DMS53 treated with DMSO at 0.1 percent for 48 hours (cell line): Measurements from ENCODE around the gene ENPP5.
"Not testable (repeated sequence)": the region's sequence is repeated elsewhere in the genome, so short reads cannot be mapped to it uniquely, and the experiment has no call there.

Experiments
- DNase-seq: peaks from one replicate; lab custom pipeline; 2025; ENCODE audit not compliant: unreplicated experiment; lab: John Stamatoyannopoulos, UW

Gene ENPP5

DNA sequence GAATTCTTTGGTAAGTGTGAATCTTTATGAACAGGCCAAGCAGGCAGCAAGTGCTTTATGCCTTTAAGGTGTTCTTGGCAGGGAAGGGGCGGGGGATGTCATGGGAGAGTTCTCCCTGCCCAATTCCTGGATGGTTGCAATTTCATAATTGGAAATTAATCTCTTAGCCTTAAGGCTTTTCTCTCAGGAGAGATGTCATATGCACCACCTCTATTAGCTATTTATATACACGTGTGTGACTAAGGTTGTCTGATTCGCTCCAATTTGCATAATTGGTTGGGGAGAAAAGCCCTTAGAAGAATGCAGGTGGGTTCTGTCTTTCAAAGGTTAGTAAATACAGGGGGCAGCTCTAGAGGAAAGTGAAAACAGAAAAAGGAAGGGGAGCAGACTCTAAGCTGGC is 5.2 kb upstream of the ENPP5 start:
- no peak for DNase-seq

DNA sequence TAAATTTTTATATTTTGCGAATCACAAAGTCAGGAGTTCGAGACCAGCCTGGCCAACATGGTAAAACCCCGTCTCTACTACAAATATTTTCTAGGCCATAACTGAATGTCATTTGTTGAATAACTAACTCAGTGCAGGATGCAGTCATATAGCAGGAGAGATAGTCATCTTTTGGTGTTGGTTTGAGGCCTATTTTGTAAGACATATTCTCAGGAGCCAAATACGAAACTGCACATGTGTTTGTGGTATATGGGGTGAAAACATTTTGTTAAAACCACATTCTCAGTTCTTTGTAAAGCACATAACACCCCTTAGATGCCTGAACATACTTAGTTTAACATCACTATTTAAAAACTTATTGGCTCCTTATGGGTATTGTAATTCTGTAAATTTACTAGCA is 4.7 kb upstream of the ENPP5 start:
- DNase-seq: no peak

DNA sequence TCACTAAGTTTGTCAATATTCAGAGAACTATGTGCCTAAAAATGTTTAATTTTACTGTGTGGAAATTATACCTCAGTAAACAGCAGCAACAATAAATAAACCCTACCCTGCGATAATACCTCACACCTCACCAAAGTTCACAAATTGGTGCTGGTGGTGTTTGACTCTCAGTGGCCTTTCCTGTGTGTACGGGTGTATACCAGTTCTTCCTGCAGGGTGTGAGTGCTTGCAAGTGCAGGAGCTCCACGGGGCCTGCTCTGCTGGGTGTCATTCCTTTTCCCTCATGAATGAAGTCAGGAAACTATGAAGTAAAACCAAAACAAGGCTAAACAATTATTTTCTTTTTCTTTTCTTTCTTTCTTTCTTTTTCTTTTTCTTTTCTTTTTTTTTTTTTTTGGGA is 4.1 kb upstream of the ENPP5 start:
- no peak for DNase-seq

DNA sequence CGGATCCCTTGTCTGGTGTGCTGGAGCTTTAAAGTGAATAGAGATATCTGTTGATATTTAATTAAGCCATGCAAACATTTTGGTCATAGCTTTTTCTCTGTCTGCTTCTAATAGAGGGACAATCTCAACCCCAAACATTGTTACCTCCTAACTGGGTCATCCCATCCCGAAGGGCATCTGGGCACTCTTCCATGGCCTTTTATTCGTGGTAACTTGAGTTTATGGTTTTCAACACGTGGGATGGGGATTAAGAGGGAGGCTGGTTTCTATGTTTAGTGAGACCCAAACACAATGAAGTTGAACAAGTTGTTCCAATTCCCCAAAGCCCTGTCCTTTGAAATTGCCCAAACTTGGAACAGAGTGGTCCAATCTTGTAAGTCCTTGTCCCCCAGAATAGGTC is 1.4 kb upstream of the ENPP5 start:
- DNase-seq: no peak

DNA sequence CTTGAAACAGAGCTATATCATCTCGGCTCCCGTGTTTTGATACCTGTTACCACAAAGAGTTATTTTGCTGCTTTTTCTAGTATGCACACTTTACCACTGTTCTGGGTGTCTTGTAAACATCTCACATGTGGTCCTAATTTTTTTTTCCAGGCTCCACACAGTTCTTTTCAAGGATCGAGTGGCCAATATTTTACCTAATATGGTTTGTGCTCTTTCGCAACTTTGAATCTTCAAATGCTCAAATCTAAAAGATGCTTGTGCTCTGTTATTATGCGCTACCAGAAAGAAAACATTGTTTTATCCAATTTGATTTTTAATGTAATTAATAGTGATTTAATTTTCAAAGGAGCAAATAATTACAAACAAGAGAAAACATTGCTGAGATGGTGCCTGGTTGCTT is 10.7 kb downstream of the ENPP5 start:
- no peak for DNase-seq

DNA sequence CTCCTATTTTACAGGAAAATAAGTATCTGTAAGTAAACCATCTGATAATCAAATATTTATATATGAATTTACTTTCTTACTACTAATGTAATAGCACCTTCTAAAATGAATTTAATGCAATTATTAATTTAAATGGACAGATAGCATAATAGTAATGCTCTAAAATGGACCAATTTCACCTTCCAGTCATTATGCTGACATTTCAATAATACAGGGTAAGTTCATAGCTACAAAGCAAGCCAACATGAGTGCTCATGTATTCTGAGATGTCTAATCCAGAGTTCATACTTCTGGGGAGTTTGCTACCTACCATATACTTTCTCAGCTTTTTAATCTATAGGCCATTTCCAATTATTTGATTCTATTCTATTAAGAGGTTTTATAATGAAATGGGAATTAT is 11.6 kb downstream of the ENPP5 start:
- no peak for DNase-seq

DNA sequence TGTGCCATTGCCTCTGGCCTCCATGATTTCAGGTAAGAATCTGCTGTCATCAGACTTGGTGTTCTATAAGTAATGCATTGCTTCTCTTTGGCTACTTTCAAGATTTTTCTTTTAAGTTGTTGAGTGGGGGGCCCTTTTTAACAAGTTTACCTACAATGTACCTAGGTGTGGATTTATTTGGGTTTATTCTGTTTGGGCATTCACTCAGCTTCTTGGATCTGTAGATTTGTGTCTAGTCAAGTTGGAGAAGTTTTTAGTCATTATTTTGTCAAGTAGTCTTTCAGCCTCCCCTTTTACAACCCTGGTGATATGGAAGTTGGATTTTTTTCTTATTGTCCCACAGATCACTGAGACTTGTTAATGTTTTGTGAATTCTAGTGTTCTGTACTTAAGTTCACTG is 14.1 kb downstream of the ENPP5 start:
- no peak for DNase-seq

DNA sequence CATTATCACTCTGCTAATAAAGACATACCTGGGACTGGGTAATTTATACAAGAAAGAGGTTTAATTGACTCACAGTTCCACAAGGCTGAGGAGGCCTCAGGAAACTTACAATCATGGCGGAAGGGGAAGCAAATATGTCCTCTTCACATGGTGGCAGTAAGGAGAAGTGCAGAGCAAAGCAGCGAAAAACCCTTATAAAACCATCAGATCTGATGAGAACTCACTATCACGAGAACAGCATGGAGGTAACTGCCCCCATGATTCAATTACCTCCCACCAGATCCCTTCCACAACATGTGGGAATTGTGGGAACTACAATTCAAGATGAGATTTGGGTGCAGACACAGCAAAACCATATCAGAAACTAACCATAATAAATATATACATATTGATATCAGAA is 21.7 kb downstream of the ENPP5 start:
- DNase-seq: not testable (repeated sequence)

DNA sequence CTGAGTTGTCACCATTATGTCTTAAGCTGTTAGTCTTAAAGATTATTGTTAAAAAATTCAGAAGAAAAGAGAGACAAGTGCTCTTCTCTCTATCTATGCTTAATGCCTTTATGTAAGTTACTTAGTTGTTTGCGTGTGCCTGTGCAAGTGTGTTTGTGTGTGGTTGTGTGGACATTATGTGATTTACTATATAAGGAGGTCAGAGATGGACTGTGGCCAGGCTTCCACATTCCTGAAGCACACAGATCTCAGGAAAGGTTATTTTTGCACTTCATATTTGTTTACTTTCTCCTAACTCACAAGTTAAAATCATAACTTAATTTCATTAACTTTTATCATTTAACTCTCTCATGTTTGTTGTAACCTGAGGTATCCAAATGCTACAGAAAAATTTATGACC is 26.5 kb downstream of the ENPP5 start:
- no peak for DNase-seq

DNA sequence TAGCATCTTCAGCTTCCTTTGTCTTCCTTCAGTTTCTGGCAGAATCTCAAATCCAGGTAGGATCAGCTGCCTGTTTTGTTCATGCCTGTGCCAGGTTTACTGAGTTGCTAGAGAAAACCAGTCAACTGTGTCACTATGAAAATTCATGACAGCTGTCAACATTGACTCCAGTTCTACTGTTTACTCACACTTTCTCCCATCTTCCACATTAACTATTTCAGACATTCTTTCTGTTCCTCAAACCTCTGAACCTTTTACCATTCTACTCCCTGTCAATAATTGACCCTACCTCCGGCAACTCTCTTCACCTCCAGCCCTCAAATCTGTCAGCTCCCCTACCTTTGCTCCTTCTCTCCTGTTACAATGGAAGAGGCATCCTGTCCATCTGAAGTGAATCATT is 32.5 kb downstream of the ENPP5 start:
- peak; percentile 18 for DNase-seq

DNA sequence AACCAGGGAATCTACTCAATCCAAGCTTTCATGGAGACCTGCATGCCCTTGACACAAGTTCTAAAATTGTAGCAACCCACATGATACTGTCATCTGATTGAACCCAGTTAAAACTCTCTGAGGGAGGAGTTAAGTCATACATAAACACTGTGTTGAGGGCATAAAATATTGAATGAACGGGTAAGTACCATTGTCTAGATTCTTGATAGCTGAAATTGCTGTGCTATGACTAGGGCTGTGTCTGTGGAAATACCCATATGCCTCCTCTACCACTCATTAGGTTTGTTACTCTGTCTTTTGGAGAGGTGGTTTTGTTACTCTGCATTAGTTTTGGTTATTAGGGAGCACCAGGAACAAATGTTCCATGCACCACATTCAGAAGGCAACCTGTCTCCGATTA is 33.4 kb downstream of the ENPP5 start:
- DNase-seq: no peak

DNA sequence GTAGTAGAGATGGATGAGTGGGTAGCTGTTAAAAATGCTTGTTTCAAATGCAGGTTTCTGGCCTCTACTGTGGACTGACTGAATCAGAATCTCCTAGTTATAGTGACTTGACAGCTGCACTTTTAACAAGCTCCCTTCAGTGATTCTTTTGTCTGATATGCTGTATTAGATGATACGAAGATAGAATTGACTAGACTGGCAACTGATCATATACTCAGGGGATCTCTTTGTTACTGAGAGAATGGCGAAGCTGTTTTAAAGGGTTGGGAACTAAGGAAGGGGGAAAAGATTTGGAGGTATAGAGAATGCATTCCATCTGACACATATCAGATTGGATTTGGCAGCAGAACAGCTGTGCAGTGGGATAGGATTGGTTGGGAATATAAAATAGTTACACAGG is 33.9 kb downstream of the ENPP5 start:
- no peak for DNase-seq

DNA sequence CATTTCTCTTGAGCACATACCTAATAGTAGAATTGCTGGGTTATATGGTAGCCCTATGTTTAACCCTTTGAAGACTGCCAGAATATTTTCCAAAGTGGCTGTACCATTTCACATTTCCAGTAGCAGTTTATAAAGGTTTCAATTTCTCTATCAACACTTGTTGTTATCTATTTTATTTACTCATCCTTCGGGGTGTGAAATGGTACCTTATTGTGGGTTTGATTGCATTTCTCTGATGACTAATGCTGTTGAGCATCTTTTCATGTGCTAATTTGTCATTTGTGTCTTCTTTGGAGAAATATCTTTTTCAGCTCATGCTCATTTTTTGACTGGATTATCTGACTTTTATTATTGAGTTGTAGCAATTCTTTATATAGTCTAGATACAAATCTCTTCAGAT is 35.6 kb downstream of the ENPP5 start:
- peak; percentile 14 for DNase-seq

DNA sequence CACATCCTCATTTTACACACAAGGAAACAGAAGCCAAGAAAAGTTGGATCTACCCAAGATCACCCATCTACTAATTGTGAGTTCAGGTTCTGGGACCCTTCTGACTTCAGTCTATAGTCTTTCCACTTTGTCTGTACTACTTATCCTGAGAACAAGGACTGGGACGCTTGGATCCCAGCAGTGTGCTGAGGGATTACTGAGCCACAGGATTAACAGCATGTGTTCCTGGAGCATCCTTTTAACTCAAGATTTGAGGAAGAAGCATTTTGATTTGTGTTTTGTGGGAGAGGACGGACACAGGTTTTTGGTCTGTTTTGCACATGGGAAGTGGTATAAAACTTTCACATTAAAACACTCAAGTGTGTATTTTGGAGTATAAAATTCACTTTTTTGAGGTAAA is 36.6 kb downstream of the ENPP5 start:
- DNase-seq: no peak

DNA sequence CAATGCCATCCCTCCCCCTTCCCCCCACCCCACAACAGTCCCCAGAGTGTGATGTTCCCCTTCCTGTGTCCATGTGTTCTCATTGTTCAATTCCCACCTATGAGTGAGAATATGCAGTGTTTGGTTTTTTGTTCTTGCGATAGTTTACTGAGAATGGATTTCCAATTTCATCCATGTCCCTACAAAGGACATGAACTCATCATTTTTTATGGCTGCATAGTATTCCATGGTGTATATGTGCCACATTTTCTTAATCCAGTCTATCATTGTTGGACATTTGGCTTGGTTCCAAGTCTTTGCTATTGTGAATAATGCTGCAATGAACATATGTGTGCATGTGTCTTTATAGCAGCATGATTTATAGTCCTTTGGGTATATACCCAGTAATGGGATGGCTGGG is 39.5 kb downstream of the ENPP5 start:
- DNase-seq: not testable (repeated sequence)

DNA sequence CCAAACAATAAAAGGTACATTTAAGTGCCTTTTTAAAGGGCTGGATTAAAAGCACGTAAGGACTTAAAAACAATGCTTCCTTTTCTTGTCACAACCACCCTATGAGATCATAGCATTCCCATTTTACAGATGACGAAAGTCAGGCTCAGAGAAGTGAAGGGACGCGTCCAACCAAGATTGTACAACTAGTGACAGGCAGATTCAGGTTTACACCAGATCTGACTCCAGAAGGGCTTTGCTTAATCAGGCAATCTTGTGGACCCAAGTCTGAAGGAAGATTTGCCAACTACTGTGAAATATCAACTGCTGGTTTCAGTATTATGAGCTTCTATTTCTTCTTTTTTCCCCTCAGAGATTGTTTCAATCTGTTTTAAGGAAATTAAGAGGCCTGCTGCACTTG is 40.1 kb downstream of the ENPP5 start:
- no peak for DNase-seq

DNA sequence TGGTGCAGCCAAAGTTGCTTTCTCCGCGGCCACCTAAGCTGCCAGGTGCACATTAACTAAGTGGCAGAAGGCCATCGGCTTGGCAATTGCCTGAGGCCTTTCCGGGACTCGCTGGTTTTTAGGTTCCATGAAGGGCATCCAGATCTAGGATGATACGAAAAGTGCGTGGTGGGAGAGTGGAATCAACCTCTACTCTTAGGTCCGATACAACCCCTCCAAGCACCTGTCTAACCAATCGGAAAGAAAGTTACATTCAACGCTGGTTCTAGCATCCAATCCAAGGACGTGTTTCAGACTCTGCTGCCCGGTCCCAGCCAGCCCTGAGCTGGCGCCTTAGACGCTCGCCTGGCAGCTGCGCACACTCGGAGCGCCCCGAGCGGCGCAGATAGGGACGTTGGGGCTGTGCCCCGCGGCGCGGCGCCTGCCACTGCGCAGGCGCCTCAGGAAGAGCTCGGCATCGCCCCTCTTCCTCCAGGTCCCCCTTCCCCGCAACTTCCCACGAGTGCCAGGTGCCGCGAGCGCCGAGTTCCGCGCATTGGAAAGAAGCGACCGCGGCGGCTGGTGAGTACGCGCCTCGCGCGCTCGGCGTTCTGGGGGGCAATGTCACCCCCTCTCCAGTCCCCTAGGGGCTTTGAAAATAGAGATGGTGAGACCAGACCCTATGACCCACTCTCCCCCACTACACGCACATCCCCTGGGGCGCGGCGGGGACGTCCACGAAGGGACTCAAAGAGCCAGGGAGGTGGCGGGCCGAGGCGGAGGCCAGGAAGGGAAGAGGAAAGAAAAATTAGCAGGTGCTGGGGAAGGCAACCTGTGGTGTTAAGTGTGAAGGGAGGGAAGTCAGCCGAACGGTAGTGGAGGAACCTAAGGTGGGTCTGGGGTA is 40.9 kb downstream of the ENPP5 start, which contains the start of gene ENPP4:
Gene ENPP4 (plus strand): TSS at position 361 of the 883 bp plus-strand sequence. CDS start 9,595 bp downstream, outside the sequence.
- DNase-seq: peak; percentile 90

DNA sequence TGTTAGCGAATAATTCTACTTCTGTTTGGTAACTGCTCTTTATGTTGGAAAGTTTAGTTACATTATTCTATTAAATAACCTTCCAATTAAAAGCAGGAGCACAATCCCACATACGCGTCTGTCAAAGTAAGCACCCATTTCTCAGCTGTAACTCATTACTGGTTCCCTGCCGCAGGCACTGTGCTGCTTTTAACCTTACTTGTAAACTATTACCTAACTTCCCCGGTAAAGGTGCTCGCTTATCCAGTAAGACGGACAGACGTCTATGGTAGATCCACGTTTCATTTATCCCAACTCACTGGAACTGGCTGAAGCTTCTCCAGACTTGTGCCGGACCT is 41.5 kb downstream of the ENPP5 start:
- peak; percentile 84 for DNase-seq

DNA sequence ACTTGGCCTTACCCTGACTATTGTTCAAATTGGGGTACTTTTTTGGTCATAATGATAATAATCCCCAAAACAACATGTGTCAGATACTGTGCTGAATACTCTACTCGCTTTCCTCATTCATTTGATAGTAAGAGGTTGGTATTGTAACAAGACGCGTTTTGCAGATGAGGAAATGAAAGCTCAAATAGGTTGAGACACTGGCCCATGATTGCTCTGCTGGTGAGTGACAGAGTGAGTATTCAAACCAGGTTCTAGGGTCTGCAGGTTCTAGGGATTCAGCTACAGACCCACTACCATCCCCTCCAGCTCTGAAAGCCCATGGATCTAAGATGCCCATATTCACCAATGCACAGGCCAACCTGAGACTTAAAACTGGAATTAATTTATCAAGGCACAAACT is 42.3 kb downstream of the ENPP5 start:
- no peak for DNase-seq

DNA sequence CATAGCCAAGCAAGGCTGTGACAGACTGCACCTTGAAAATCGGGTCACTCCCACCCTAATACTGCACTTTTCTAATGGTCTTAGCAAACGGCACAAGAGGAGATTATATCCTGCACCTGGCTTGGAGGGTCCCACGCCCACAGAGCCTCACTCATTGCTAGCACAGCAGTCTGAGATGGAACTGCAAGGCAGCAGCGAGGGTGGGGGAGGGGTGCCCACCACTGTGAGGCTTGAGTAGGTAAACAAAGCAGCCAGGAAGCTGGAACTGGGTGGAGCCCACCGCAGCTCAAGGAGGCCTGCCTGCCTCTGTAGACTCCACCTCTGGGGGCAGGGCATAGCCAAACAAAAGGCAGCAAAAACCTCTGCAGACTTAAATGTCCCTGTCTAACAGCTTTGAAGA is 51.1 kb downstream of the ENPP5 start:
- not testable (repeated sequence) for DNase-seq

DNA sequence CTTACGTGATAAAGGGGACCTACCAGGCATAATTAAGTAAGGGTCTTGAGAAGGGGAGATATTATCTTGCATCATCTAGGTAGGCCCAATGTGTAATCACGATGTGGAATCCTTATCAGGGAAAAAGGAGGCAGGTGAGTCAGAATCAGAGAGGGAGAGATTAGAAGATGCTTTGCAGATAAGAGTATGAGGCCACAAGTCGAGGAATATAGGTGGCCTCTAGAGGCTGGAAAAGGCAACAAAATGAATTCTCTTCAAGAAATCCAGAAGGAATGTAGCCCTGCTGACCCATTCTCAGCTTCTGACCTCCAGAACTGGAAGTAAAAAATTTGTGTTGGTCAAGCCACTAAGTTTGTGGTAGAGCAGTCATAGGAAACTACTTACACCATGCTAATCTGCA is 51.9 kb downstream of the ENPP5 start:
- no peak for DNase-seq

DNA sequence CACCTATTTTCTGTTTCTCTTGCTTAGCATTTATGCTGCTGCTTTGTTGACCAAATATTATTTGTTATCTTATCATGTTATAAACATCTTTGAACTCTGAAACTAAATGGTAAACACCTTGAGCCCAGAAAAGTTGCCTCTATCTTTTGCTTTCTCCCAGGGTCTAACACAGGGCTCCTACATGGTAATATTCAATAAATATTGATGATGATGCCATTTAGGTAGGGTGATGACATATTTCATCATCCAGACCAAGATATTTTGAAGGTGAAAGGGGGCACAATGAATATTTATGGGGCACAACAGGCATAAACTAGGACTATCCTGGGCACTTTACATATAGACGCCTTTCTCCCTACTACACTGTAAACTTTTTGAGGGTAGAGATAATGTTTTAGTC is 52.6 kb downstream of the ENPP5 start:
- no peak for DNase-seq

DNA sequence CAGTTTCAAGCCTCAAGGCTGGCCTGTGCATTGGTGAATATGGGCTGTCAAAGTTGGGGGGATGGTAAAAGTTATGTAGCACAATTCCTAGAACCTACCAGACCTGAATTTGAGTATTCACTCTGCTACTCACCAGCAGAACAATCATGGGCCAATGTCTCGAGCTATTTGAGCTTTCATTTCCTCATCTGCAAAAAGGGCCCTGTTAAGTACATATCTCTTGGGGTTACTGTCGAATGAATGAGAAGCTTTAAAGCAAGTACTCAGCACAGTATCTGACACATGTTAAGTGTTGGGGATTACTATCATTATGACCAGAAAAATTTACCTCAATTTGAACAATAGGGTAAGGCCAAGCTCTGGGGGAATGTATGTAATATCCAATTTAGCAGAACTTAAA is 54.5 kb downstream of the ENPP5 start:
- DNase-seq: no peak
